Liver (tissue), 9 donors: Measurements from ENCODE around the gene KIF26B. TPM values are rescaled to one million over a fixed set of nuclear protein-coding genes. Genes with fewer than 3 reads are reported as not detected.

Source experiments
- DNase-seq: peaks from one replicate; pipeline ENCODE4 v3.0.0-alpha.2; 2017; ENCODE audit warnings: low spot score
- H3K27ac ChIP-seq, 2 donors: one replicate each; pipeline ENCODE4 v1.7.0; 2013; ENCODE audit warnings: inconsistent platforms in 2 of 2, low read length in 2 of 2, control low read depth in 1 of 2, low read depth in 1 of 2, mild to moderate bottlenecking in 1 of 2
- H3K27me3 ChIP-seq, 4 donors: one replicate each; pipeline versions ENCODE4 v1.6.1 to v1.7.0; 2013; ENCODE audit warnings: low read length in 3 of 4, inconsistent platforms in 1 of 4, mild to moderate bottlenecking in 1 of 4, moderate library complexity in 1 of 4; ENCODE audit not compliant: control insufficient read depth in 4 of 4, insufficient read depth in 4 of 4
- H3K36me3 ChIP-seq, 4 donors: one replicate each; pipeline versions ENCODE4 v1.6.1 to v1.7.0; 2013; ENCODE audit warnings: low read length in 3 of 4, mild to moderate bottlenecking in 3 of 4, low read depth in 1 of 4, moderate library complexity in 1 of 4; ENCODE audit not compliant: control insufficient read depth in 4 of 4, insufficient read depth in 3 of 4
- H3K4me1 ChIP-seq, 4 donors: one replicate each; pipeline versions ENCODE4 v1.6.1 to v1.7.0; 2013; ENCODE audit warnings: low read length in 3 of 4, mild to moderate bottlenecking in 3 of 4, moderate library complexity in 1 of 4; ENCODE audit not compliant: control insufficient read depth in 4 of 4, insufficient read depth in 4 of 4
- H3K4me3 ChIP-seq, 3 donors: one replicate each; pipeline versions ENCODE4 v1.6.1 to v1.7.0; 2013; ENCODE audit warnings: low read length in 3 of 3, control low read depth in 1 of 3, low read depth in 1 of 3, mild to moderate bottlenecking in 1 of 3
- H3K9ac ChIP-seq, 2 donors: one replicate each; pipeline ENCODE4 v1.7.0; 2013; ENCODE audit warnings: low read length in 2 of 2, mild to moderate bottlenecking in 2 of 2, moderate library complexity in 2 of 2, control low read depth in 1 of 2, low read depth in 1 of 2
- H3K9me3 ChIP-seq, 4 donors: one replicate each; pipeline versions ENCODE4 v1.6.1 to v1.7.0; 2013; ENCODE audit warnings: low read length in 3 of 4; ENCODE audit not compliant: control insufficient read depth in 4 of 4
- ATF3 ChIP-seq: IDR thresholded peaks from 2 replicates; pipeline ENCODE4 v1.6.1; 2016; ENCODE audit warnings: antibody characterized with exemption
- CTCF ChIP-seq: fragments of 150-350 bp; IDR thresholded peaks from 2 replicates; pipeline ENCODE4 v1.5.1; 2017; ENCODE audit warnings: improper control_type of control experiment, low read depth, low read length; ENCODE audit not compliant: missing input control
- EGR1 ChIP-seq, 2 donors: IDR thresholded peaks; 2 replicates each; pipeline ENCODE4 v1.6.1; 2016 to 2018; ENCODE audit warnings: antibody characterized with exemption in 2 of 2, low read depth in 2 of 2
- FOXA1 ChIP-seq: IDR thresholded peaks from 2 replicates; pipeline ENCODE4 v1.6.1; 2016; ENCODE audit warnings: antibody characterized with exemption
- FOXA2 ChIP-seq: IDR thresholded peaks from 2 replicates; pipeline ENCODE4 v1.6.1; 2016; ENCODE audit warnings: antibody characterized with exemption
- GABPA ChIP-seq, 2 donors: IDR thresholded peaks in 1 of 2; conservative IDR thresholded peaks in 1 of 2; 2 replicates each; pipeline ENCODE4 v1.6.1; 2016; ENCODE audit warnings: antibody characterized with exemption in 2 of 2, mild to moderate bottlenecking in 1 of 2, moderate library complexity in 1 of 2
- HNF4A ChIP-seq, 2 donors: conservative IDR thresholded peaks; 2 replicates each; pipeline ENCODE4 v1.6.1; 2016; ENCODE audit warnings: antibody characterized with exemption in 2 of 2, mild to moderate bottlenecking in 2 of 2
- HNF4G ChIP-seq: IDR thresholded peaks from 2 replicates; pipeline ENCODE4 v1.6.1; 2016; ENCODE audit warnings: antibody characterized with exemption
- JUND ChIP-seq, 2 donors: IDR thresholded peaks; 2 replicates each; pipeline ENCODE4 v1.6.1; 2016; ENCODE audit warnings: antibody characterized with exemption in 2 of 2
- MAX ChIP-seq: IDR thresholded peaks from 2 replicates; pipeline ENCODE4 v1.6.1; 2016; ENCODE audit warnings: antibody characterized with exemption
- NR2F2 ChIP-seq: IDR thresholded peaks from 2 replicates; pipeline ENCODE4 v1.6.1; 2016; ENCODE audit warnings: antibody characterized with exemption
- RAD21 ChIP-seq, 2 donors: IDR thresholded peaks; 2 replicates each; pipeline ENCODE4 v1.6.1; 2016; ENCODE audit warnings: antibody characterized with exemption in 2 of 2, mild to moderate bottlenecking in 2 of 2
- REST ChIP-seq: IDR thresholded peaks from 2 replicates; pipeline ENCODE4 v1.6.1; 2016; ENCODE audit warnings: antibody characterized with exemption, mild to moderate bottlenecking
- RXRA ChIP-seq, 2 donors: IDR thresholded peaks; 2 replicates each; pipeline ENCODE4 v1.6.1; 2017 to 2018; ENCODE audit warnings: antibody characterized with exemption in 2 of 2, mild to moderate bottlenecking in 1 of 2
- SP1 ChIP-seq: IDR thresholded peaks from 2 replicates; pipeline ENCODE4 v1.6.1; 2018; ENCODE audit warnings: antibody characterized with exemption, mild to moderate bottlenecking
- TAF1 ChIP-seq: conservative IDR thresholded peaks from 2 replicates; pipeline ENCODE4 v1.6.1; 2016; ENCODE audit warnings: antibody characterized with exemption, mild to moderate bottlenecking
- YY1 ChIP-seq: IDR thresholded peaks from 2 replicates; pipeline ENCODE4 v1.6.1; 2016; ENCODE audit warnings: antibody characterized with exemption, mild to moderate bottlenecking
- ZBTB33 ChIP-seq: IDR thresholded peaks from 2 replicates; pipeline ENCODE4 v1.6.1; 2016; ENCODE audit warnings: antibody characterized with exemption
- WGBS: extraction: QIAGEN DNeasy Blood & Tissue Kit; methylation state at CpG from one replicate; pipeline ENCODE4 v1.1.7; 2013; 5-methylcytosine and 5-hydroxymethylcytosine counted together
- polyA plus RNA-seq, 2 donors: library from polyadenylated mRNA; stranded (reverse) in 1 of 2; unstranded in 1 of 2; fragments of 200-250 nt in 1 of 2; fragments of >200 nt in 1 of 2; fragmentation: Nextera tagmentation in 1 of 2; extraction: Ambion mirVana in 1 of 2; gene quantifications; one replicate each; pipeline versions ENCODE4 v1.2.1 to v1.2.3, GENCODE V29; 2013 to 2015
- total RNA-seq, 2 donors: library from RNA; depleted of rRNA; stranded (reverse); fragments of >200 nt; gene quantifications; one replicate each; pipeline ENCODE4 v1.2.3, GENCODE V29; 2014
- donor health status: healthy.
- donor health status: healthy.
- donor health status: healthy.
- donor health status: healthy.
- donor health status: healthy.

KIF26B gene
- total and polyA plus RNA-seq, 4 donors: 0.10 to 1.7 (median 0.34) TPM

- TF ChIP-seq ZBTB33 (no peak), ATF3 (no peak), FOXA2 (no peak)
Measured at GRCh38 chr1:245749053-245749452, 594.3 kb downstream of the KIF26B start (continued).

- Histone ChIP-seq H3K36me3 (peaks cover 0 to 2% (median 0%) of the 10 kb centered on the region in 4 donors), H3K9me3 (peaks cover 0 to 1% (median 0%) of the 10 kb centered on the region in 4 donors), H3K9ac (no peak overlapping the region), H3K27ac (no peak overlapping the region), H3K4me1 (no peaks in the 10 kb centered on the region), H3K27me3 (no peaks in the 10 kb centered on the region), H3K4me3 (no peak overlapping the region)
- 95% methylated on average over 3 of the region's 3 CpGs for WGBS
- TF ChIP-seq FOXA1 (no peak), CTCF (no peak), GABPA (IDR thresholded peaks at IDR 0.05 in 1 of 2, conservative IDR thresholded peaks at IDR 0.05 in 1 of 2) (no peak), HNF4G (no peak), RAD21 (IDR thresholded peaks at IDR 0.05) (no peak), ATF3 (no peak), HNF4A (conservative IDR thresholded peaks at IDR 0.05) (no peak), TAF1 (no peak), EGR1 (IDR thresholded peaks at IDR 0.05; ENCODE audit: low read depth in 2 of 2) (no peak), SP1 (no peak), RXRA (IDR thresholded peaks at IDR 0.05) (no peak), ZBTB33 (no peak), NR2F2 (no peak), YY1 (no peak), JUND (IDR thresholded peaks at IDR 0.05) (no peak), REST (no peak), FOXA2 (no peak), MAX (no peak)
- DNase-seq: no peak
Measured at GRCh38 chr1:245750261-245750660, 595.5 kb downstream of the KIF26B start.
